GM18498 (cell line): ENCODE measurements around the gene PCDHGB1.
"Not testable (repeated sequence)": the region's sequence is repeated elsewhere in the genome, so short reads cannot be mapped to it uniquely, and the experiment has no call there.

Experiments used
- ATAC-seq: cut with Tn5 transposase; IDR thresholded peaks from one replicate; pipeline ENCODE4 v1.9.1; 2021; ENCODE audit warnings: mild to moderate bottlenecking, moderate library complexity; ENCODE audit not compliant: unreplicated experiment

The PCDHGB1 gene

GRCh38 chr5:141382469-141383294, 32.8 kb downstream of the PCDHGB1 start, which contains the start of gene PCDHGA7:
Gene PCDHGA7 (plus strand): TSS chr5:141382742. CDS start chr5:141382900, 158 bp downstream.
- no peak for ATAC-seq

GRCh38 chr5:141383345-141383744, 33.4 kb downstream of the PCDHGB1 start:
- no peak for ATAC-seq

GRCh38 chr5:141384471-141385267, 34.8 kb downstream of the PCDHGB1 start:
- no peak for ATAC-seq

- ATAC-seq, result not testable (repeated sequence)
These were observed 37.8 kb downstream of the PCDHGB1 start, which contains the start of gene PCDHGB4 for GRCh38 chr5:141387557-141388311. Gene PCDHGB4 (plus strand): TSS chr5:141387698. CDS start chr5:141387885, 187 bp downstream.

GRCh38 chr5:141388661-141389060, 38.8 kb downstream of the PCDHGB1 start:
- no peak for ATAC-seq

- ATAC-seq, result no peak
These were observed 39.5 kb downstream of the PCDHGB1 start for GRCh38 chr5:141389153-141390042.

- no peak for ATAC-seq
These were observed 42.7 kb downstream of the PCDHGB1 start, which contains the start of gene PCDHGA8 for GRCh38 chr5:141392429-141393198. Gene PCDHGA8 (plus strand): TSS chr5:141392633. CDS start chr5:141392814, 181 bp downstream.

GRCh38 chr5:141393267-141393666, 43.4 kb downstream of the PCDHGB1 start:
- ATAC-seq, result no peak

GRCh38 chr5:141394401-141395187, 44.7 kb downstream of the PCDHGB1 start:
- ATAC-seq, result not testable (repeated sequence)

- ATAC-seq, result peak; percentile 79
These were observed 48.1 kb downstream of the PCDHGB1 start, which contains the start of gene PCDHGB5 for GRCh38 chr5:141397756-141398551. Gene PCDHGB5 (plus strand): TSS chr5:141397947. CDS start chr5:141398128, 181 bp downstream.

GRCh38 chr5:141398608-141399007, 48.7 kb downstream of the PCDHGB1 start:
- no peak for ATAC-seq

- ATAC-seq, result no peak
These were observed 49.8 kb downstream of the PCDHGB1 start for GRCh38 chr5:141399555-141400258.
